Activated CD4-positive, alpha-beta T cell treated with anti-CD3 and anti-CD28 coated beads, Interleukin-2, Interleukin-4, amounts not matched to agents 100 ng/mL and 50 ng/mL, durations not matched to agents 16 hours and 8 hours (primary cell): ENCODE measurements around the gene UBQLN4.
"Not testable (repeated sequence)": the region's sequence is repeated elsewhere in the genome, so short reads cannot be mapped to it uniquely, and the experiment has no call there.

Experiments
- DNase-seq: peaks from one replicate; pipeline ENCODE4 v3.0.0-alpha.2; 2020; ENCODE audit warnings: low spot score

The UBQLN4 gene

DNA sequence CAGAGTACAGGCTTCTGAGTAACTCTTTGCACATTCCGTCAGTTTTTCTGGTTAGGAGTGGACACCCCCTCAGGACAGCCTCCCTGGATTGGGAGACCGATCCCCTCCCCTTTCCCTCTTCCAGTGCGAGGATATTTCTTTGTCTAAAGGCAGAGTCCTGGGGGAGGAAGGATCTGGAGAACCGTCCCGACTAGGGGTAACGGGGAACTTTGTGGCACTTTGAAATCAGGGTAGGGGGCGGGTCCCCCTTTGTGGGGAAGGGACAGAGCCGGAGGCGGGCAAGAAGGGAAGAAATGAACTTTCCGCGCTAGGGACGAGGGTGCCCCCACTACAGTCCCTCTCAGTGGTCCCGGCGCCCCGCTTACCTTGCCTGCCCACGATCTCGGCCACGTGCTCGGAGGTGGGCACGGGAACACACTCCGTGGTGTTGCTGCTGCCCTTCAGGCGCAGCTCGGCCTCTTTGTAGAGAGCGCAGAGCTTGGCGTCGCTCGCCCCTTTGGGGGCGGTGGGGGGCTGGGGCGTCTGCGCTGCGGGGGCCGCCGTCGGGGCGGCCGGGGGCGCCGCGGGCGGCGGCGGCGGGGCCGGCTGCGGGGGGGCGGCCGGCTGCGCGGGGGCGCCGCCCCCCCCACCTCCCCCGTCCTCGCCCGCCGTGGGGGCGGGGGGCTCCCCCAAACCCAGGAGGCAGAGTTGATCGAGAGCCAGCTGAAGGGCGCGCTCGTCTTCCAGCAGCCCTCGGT is 27.8 kb upstream of the UBQLN4 start:
- DNase-seq: no peak

DNA sequence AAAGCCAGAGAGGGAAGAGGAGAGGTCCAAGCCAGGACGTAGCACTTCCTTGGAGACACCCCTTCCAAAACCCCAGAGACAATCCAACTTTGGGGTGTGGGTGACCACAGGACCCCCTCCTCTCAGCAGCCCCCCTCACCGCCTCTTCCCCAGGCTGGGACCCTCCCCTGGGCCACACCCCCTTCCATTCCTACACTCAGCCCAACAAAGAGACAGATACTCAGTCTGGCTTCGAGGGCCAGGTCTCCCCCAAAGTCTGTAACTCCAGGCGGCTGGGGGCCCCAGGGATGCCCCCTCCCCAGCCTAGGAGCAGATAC is 27.2 kb upstream of the UBQLN4 start:
- no peak for DNase-seq

DNA sequence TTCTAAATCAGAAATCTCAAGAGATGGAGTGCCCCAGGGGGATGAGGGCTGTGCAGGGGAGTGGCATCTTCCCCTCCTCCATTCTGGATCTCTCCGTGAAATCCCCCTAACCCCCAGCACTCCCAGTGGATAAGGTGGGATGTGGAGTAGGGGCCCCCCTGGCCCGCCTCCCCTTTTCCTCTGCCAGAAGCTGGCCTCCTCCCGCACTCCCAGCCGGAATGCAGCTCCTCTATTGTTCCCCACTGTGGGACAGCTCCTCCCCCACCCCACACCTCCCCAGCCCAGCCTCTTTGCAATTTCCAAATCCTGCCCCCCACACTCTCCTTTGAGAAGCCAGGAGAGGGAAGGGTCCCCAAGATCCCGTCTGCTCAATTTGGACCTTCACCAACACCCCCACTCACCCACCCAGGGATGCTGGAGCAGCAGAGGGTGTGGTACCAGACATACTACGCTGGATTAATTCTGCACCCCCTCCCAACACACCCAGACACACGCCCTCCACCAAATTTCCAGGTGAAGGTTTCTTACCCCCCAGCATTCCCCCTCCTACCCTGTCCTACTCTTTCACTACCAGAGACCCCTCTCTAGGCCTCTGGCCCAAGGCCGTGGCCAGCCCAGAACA is 26.8 kb upstream of the UBQLN4 start:
- no peak for DNase-seq

DNA sequence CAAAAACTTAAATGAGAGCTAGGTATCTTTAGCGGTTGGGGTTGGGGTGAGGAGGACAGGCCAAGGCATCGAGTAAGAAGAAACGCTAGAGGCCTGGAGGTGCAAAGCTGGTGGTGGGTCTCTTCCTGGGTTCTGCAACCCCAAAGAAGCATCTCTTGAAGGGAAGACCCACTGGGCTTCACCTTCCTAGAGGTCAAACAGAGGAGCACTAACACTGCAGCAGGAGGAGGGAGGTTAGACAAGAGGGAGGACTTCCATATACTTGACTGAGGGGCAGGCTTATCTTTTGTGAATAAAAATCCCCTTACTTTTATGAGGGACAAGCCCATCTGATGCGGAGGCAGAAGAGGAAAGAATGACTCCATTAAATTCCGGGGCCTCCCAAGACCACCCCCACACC is 26.2 kb upstream of the UBQLN4 start:
- DNase-seq: no peak

DNA sequence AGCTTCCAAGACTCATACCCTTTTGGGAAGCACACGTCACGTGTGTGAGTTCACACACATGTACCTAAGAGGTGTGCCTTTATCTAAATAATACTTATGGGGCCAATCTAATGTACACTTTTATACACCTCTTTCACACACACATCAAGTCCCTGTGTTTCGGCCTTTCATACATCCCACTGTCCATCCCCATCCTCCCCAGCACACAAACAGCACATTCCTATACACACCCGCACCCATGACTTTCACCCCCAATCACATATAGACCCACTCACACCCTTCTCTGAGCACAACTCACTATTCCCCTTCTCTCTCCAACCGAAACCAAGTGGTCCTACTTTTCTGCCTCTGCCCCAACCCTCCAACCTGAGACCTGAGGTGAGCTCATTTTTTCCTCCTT is 25.1 kb upstream of the UBQLN4 start:
- no peak for DNase-seq

DNA sequence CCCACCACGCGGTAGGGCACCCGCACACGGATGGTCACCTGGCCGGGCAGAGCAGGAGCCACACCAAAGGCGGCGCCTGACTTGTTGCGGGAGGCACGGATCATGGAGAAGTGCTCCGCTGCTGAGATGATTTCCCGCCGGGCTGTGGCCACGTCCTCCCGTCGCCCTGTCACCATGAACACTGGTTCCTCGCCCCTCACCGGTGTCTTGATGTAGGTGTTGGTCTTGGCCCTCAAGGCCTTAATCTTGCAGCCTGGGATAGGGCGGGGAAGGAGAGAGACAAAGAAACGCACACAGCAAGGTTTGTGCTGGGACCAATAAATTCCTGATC is 23.8 kb upstream of the UBQLN4 start:
- DNase-seq: no peak

DNA sequence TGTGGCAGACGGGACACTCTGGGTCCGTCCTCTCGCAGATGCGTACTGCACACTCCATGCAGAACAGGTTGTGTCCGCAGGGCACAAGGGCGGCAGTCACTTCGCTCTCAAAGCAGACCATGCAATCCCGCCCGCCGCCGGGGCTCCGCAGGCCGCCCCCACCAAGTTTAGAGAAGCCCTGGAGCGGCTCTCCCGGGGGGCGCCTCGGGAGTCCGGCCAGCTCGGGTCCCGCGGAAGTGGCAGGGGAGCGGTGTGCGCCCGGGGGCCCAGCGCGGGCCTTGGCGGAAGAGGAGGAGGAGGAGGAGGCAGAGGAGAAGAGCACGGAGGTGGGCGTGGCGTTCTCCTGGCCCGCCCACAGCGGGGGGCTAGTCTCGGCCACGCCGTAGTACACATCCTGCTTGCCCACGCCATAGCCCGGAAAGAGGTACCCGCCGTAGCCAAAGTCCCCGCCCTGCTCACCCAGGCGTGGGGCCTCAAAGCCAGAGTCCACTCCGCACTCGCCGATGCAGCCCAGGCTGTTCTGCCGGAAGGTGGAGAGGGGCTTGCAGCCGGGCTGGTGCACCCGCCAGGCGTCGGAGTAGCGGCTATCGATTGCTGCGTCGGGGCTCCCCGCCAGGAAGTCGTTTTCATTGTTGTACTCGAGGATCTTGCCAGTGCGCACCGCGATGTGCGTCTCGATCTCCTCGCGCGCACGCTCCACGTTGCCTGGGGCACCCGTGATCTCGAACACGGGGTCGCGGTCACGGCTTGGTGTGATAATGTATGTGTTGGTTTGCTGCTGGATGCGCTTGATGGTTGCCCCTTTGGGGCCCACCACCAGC is 23.2 kb upstream of the UBQLN4 start:
- DNase-seq: no peak

DNA sequence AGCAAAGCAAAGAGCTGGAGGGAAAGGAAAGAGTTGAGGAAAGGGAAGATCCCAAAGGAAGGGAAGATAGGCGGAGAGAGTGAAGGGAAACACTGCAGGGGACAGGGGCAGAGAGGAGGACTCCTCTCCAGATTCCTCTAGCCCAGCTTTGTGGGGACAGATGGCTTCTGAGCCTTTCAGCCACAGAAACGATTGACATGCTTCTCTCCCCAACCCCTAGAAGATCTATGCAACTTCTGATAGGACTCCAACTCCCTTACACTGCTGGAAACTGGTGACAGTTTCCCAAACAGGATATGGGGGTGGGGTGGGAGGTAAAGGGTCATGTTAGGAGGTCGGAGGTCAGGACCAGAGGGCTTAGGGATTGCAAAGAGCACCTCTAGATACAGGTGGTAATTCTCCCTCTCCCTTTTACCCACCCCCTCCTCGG is 22.2 kb upstream of the UBQLN4 start:
- no peak for DNase-seq

DNA sequence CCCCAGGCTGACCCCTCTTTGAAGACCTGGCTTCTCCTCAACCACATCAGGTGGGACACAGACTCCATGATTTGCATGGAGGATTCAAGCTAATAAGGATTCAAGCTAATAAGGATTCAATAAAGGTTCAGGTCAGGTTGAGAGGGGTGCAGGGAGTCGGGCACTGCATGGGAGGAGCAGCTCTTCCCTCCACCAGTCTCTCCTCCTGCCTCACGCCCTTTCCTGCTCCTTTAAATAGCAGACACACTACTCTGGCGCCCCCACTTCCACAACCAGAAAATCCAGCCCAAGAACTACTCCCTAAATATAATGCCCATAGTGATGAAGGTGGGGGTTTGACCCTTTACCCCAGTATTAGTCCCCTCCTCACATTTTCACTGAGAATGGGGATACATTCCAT is 21.6 kb upstream of the UBQLN4 start:
- DNase-seq: no peak

DNA sequence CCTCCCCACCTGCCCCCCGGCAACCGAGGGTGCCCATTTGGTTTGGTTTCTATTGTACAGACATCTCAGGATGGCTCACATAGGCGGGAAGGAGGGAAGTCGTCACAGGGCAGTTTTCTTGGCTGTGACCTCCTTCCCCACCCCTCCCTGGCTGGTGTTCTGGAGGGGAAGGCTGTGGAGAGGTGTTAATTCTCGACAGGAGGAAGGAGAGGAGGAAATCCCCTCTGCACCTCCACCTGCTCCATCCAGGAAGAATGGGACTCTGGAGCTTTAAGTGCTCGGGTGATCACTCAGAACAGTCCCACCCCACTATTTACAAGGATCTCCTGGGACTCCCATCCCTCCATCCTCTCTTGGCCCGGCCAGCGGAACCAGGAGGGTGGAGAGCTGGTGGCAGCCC is 21.1 kb upstream of the UBQLN4 start:
- DNase-seq: no peak

DNA sequence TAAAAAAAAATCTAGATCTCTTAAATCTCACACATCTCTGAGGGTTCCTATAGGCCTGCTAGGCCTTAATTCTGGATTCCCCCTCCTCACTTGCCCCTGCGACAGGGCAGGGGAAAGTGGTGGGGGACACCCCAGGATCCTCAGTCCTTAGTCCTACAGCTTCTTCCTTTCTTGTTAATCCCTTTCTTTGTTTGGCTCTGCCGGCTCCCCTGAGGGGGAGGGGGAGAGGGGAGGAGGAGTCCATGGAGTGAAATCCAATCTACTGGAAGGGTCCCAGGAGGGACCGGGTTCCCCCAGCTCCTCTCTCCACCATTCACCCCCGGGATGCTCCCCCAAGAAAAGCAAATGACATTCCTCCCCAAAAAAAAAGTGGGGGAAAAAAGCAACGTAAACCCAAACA is 20.1 kb upstream of the UBQLN4 start:
- no peak for DNase-seq

DNA sequence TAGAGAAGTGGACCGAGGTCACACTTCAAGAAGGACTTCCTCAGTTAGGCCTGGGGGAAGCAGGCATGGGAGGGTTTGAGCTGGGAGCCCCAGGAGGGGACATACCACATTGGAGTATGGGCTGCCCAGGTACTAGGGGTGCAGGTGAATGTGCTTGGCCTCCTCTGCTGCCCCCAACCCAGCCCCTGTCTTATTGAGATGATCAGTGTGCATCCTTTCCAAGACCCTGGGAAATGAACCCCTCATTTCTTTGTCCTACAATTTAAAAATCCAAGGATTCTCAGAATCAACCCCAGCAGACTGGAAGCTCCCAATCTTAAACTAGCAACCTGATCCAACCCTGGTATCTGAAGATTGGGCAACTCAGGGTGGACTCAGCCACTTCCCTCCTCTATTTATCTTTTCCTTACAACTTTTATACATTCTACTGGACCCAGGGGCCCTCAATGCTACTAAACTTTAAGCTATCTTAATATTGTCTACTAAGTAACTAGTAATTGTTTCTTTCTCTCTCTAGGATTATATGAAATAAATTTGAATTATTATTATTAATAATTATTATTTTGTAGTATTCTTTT is 19.6 kb upstream of the UBQLN4 start:
- DNase-seq: no peak

DNA sequence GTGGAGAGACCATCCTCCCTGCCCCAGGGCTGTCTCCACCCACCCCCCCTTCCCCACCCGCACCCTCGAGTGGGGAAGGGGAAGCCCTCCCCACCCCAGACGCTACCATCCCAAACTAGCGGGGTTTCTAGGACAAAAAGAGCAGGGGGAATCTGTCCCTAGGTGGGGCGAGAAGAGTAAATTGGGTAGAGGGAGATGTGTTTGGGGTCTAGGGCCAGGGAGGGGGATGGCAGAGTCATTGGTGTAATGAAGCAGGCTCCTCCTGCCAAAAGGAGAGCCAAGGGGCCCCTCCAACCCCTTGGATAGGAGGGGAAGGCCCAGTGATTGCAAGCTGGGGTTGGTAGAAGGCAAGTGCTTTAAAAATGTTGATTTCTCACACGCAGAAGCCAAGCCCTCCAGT is 18.7 kb upstream of the UBQLN4 start:
- no peak for DNase-seq

DNA sequence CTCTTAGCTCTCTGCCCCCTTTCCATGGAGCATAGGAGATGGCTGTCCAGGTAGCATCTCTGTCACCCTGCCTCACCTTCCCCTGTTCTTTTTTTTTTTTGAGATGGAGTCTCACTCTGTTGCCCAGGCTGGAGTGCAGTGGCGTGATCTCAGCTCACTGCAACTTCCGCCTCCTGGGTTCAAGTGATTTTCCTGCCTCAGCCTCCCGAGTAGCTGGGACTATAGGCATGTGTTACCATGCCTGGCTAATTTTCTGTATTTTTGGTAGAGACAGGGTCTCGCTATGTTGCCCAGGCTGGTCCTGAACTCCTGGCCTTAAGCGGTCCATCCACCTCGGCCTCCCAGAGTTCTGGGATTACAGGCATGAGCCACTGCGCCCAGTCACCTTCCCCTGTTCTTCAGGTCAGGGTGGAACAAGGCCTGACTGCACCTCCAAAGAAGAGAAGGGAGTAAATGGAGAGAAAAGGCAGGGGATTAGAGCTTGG is 17.8 kb upstream of the UBQLN4 start:
- DNase-seq: not testable (repeated sequence)

DNA sequence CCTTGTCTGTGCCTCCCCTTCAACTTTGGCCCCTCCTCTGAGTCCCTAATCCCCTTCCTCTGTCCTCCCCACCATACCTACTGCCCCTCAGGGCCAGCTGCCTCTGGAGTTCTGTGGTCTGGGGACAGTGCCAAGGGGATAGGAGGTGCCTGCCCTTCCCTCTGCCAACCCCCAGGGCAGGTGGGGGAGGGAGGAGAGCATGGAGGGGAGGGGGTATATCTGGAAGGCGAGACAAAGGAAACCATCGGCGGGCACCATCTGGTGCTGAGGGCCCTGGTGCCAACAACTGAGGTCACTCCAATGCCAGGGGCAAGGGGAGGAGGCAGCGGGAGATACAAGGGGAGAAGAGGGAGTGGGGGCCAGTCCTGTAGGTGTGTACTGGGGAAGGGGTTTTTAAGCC is 16.9 kb upstream of the UBQLN4 start:
- no peak for DNase-seq

DNA sequence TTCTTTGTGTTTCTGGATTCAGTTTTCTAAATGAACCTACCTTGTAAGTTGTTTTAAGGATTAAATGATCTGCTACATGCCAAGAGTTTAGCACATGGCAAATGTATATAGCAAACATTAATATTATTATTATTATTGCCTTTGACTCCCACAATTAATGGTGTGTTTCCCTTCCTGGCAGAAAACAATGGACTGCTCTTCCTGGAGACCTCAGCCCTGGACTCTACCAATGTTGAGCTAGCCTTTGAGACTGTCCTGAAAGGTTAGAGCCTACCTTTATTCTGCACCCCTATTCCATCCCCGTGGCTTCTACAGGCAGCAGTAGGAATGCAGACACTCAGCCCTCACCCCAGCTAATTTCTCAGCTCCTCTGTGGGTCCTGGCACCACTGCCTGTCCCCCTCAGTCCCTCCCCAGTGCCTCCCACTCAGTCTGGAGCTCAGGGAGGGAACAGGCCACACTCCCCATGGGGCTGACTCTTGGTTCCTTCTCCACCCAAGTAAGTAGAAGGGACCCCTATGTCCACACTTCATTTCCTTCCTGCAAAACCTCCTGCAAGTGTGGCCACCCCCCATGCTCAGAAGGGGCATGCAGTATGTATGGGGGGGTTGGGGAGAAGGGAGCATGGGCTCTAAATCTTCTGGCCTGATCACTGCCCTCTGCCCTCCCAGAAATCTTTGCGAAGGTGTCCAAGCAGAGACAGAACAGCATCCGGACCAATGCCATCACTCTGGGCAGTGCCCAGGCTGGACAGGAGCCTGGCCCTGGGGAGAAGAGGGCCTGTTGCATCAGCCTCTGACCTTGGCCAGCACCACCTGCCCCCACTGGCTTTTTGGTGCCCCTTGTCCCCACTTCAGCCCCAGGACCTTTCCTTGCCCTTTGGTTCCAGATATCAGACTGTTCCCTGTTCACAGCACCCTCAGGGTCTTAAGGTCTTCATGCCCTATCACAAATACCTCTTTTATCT is 16.2 kb upstream of the UBQLN4 start:
- no peak for DNase-seq

DNA sequence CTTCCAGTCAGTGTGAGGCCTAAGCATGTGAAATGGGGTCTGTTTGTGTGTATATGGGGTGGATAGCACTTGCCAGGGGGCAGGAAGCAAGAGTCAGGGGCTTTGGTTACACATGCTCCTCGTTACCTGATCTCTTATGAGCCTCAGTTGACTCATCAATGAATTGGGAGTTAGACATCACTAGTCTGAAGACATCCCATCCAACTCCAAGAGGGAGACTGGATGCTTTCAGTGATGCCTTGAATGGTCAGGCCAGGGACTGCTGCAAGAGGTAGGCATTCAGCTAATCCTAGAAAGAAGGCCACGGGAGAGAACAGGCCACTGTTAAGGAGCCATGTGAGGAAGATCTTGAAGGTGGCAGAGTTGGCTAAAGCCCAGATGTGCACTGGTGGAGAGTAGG is 13.7 kb upstream of the UBQLN4 start:
- DNase-seq: no peak

DNA sequence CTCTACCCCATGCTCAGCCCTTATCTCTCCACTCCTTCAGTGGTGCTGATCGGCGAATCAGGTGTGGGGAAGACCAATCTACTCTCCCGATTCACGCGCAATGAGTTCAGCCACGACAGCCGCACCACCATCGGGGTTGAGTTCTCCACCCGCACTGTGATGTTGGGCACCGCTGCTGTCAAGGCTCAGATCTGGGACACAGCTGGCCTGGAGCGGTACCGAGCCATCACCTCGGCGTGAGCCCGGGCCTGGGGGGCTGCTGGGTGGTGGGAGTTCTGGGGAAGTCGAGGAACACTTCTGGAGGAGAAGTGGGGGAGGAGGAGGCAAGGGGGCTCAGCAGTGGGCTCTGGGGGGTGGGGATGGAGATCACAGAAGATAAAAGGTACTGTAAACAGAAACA is 12.3 kb upstream of the UBQLN4 start:
- no peak for DNase-seq

DNA sequence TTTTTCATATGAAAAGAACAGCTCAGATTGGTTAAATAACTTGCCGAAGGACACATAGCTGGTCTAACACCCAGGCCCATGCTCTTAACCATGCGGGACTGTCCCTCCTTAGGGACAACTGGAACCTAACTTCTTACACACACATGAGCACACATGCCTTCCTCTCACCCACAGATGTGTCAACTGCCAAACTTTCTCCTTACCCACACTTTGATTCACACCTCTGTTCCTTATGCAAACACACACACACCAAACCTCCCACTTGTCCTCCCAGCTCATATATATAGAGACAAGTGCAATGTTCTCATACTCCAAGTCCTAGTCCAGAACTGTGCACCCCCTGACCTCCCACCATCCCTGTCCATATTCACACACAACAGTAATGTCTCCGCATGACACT is 11.6 kb upstream of the UBQLN4 start:
- peak; percentile 20 for DNase-seq

DNA sequence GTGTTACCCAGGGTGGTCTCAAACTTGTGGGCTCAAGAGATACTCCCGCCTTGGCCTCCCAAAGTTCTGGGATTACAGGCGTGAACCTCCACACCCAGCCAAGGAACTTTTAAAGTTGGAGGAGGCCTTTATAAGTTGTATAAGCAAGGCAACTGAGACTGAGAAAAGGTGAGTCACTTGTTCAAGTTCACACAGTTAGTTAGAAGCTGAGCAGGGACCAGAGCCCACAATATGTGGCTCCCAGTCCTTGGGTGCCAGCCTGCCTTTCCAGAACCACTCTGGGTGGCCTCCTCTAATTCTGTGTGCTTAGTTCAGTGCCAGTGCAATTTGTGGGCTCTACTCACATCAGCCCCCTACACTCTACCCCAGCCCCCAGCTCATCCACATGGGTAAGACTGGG is 11.0 kb upstream of the UBQLN4 start:
- no peak for DNase-seq

DNA sequence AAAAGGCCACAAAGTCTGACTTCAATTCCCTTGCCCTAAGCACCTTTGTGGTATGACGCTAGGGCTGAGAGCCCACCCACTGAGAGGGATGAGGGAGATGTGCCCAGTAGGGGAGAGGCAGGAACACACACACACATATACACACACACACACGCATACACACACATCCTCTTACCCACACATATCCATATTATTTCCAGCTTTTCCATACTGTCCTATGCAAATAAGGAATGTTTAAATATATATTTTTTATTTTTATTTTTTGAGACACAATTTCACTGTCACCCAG is 10.3 kb upstream of the UBQLN4 start:
- no peak for DNase-seq

DNA sequence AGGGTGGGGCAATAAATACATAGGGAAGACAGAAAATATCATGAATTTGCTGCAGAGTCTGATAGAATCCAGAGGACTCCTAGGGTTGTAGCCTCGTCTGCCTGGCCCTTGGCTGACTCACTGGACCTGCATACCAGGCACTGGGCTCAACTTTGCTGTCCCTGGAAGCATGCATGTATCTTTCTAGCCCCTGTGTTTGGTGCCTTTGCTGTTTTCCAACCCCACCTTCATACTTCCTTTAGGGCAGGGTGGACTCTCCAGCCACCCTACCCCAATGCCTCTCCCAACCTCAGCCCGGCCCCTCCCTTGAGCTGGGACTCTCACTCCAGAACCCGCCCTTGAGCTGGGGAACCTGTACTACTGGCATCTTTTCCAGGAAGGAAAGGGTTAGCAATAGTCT is 8.6 kb upstream of the UBQLN4 start:
- DNase-seq: no peak
